ENCODE data around the gene MINDY3. TPM values are rescaled to one million over a fixed set of nuclear protein-coding genes. Genes with fewer than 3 reads are reported as not detected.

Gene MINDY3
- total RNA-seq, 1 donor from 2014 or later = 20.9 TPM

GRCh38 chr10:15730341-15730740 lies 130.0 kb downstream of the MINDY3 start:
- H3K4me1 Mint-ChIP-seq (ENCODE audit: low read depth) = no peaks in the 10 kb centered on the region
- H3K36me3 Mint-ChIP-seq (ENCODE audit: low read depth) = no peaks in the 10 kb centered on the region
- H3K4me3 Mint-ChIP-seq (ENCODE audit: low read depth) = no peak overlapping the region
- H3K27me3 Mint-ChIP-seq (ENCODE audit: low read depth) = peaks cover 7% of the 10 kb centered on the region
- H3K27ac Mint-ChIP-seq = no peak overlapping the region
- DNase-seq (ENCODE audit: low spot score) = no peak
- no peaks in the 10 kb centered on the region for H3K9me3 Mint-ChIP-seq
- intact Hi-C loops (cut with micrococcal nuclease) = no loop called here

- H3K27me3 Mint-ChIP-seq (ENCODE audit: low read depth) = peaks cover 7% of the 10 kb centered on the region
- no peaks in the 10 kb centered on the region for H3K36me3 Mint-ChIP-seq (ENCODE audit: low read depth)
- H3K4me3 Mint-ChIP-seq (ENCODE audit: low read depth) = no peak overlapping the region
- no peak for DNase-seq (ENCODE audit: low spot score)
- no peaks in the 10 kb centered on the region for H3K9me3 Mint-ChIP-seq
- intact Hi-C loops (cut with micrococcal nuclease) = loop anchor here (5.0 to 10.0 kb wide), 2 partner anchors 92 to 145 kb away; no protein-coding TSS in a partner anchor
- no peak overlapping the region for H3K27ac Mint-ChIP-seq
- no peaks in the 10 kb centered on the region for H3K4me1 Mint-ChIP-seq (ENCODE audit: low read depth)
Measured at GRCh38 chr10:15729890-15730289, 130.4 kb downstream of the MINDY3 start.

Other genes starting within 250 kb of the MINDY3 start
- not detected in 2 replicates for gene ITGA8, start 140.6 kb downstream of the MINDY3 start, total RNA-seq